Transverse colon (tissue), 4 donors: ENCODE results near the gene BBS4. TPM values are rescaled to one million over a fixed set of nuclear protein-coding genes. Genes with fewer than 3 reads are reported as not detected.

Experiments
- DNase-seq: peaks from one replicate; pipeline ENCODE4 v3.0.0-alpha.2; 2019
- H3K27ac ChIP-seq, 4 donors: fragments of 200-600 bp; sonication (generic); 2 replicates each; pipeline ENCODE4 v1.5.1; 2016 to 2018; ENCODE audit warnings: inconsistent platforms in 4 of 4
- H3K27me3 ChIP-seq: fragments of 200-600 bp; sonication (generic); 2 replicates; pipeline ENCODE4 v1.5.1; 2017; ENCODE audit warnings: inconsistent platforms
- H3K36me3 ChIP-seq, 4 donors: fragments of 200-600 bp; sonication (generic); 2 replicates each; pipeline ENCODE4 v1.5.1; 2017 to 2019; ENCODE audit warnings: inconsistent platforms in 4 of 4
- H3K4me1 ChIP-seq, 4 donors: fragments of 200-600 bp; sonication (generic); 2 replicates each; pipeline ENCODE4 v1.5.1; 2017 to 2020; ENCODE audit warnings: inconsistent platforms in 4 of 4
- H3K4me3 ChIP-seq, 4 donors: fragments of 200-600 bp; sonication (generic); 1 replicate in 1 of 4; 2 replicates in 3 of 4; pipeline versions ENCODE4 v1.5.1 to v1.6.1; 2017 to 2019; ENCODE audit warnings: inconsistent platforms in 4 of 4
- H3K9me3 ChIP-seq, 2 donors: fragments of 200-600 bp; sonication (generic); 2 replicates each; pipeline ENCODE4 v1.5.1; 2017 to 2019; ENCODE audit warnings: inconsistent platforms in 2 of 2
- CTCF ChIP-seq, 5 experiments: fragments of 200-600 bp in 3 of 5; fragments of 450-650 bp in 2 of 5; sonication (generic) in 3 of 5; IDR thresholded peaks; 1 replicate in 2 of 5; 2 replicates in 3 of 5; pipeline ENCODE4 v1.5.1; 2016 to 2017; ENCODE audit warnings: antibody characterized with exemption in 5 of 5, inconsistent platforms in 3 of 5, mild to moderate bottlenecking in 2 of 5, moderate library complexity in 1 of 5
- EP300 ChIP-seq: sonication (generic); formaldehyde crosslinking; IDR thresholded peaks from one replicate; pipeline ENCODE4 v1.6.1; 2017; ENCODE audit warnings: antibody characterized with exemption, low read depth
- POLR2A ChIP-seq: fragments of 450-650 bp; IDR thresholded peaks from one replicate; pipeline ENCODE4 v1.6.1; 2016; ENCODE audit warnings: antibody characterized with exemption, mild to moderate bottlenecking, moderate library complexity
- POLR2AphosphoS5 ChIP-seq, 3 donors: sonication (generic); formaldehyde crosslinking; IDR thresholded peaks; one replicate each; pipeline ENCODE4 v1.6.1; 2016; ENCODE audit warnings: antibody characterized with exemption in 3 of 3
- WGBS, 2 donors: methylation state at CpG; one replicate each; pipeline ENCODE4 v1.1.5; 2018; ENCODE audit warnings: low coverage in 1 of 2; 5-methylcytosine and 5-hydroxymethylcytosine counted together
- in situ Hi-C, 4 donors: fragments of 200-750 bp; cut with MboI; loops; one replicate each; pipeline versions ENCODE4 v1.15.0 to v1.15.1; 2017; ENCODE audit warnings: low sequenced_read_pairs in 3 of 4, low pct_ligation_motif_present in 1 of 4, low pct_unique_long_range_greater_than_20kb in 1 of 4
- intact Hi-C: fragments of 100-400 bp; cut with DNase I; formaldehyde crosslinking; loops from one replicate; pipeline ENCODE4 v1.15.1; 2023; ENCODE audit warnings: low total_unique reads
- small RNA-seq, 4 donors: library from RNA; depleted of rRNA; stranded (forward); fragments of <200 nt; gene quantifications; one replicate each; pipeline ENCODE3, GENCODE V24; 2016
- total RNA-seq, 4 donors: library from RNA; depleted of rRNA; stranded (reverse); fragments of >200 nt; gene quantifications; one replicate each; pipeline ENCODE4 v1.1.0, GENCODE V29; 2016

BBS4 gene
- total RNA-seq, 4 donors from 2014 or later: 9.2 to 21.3 (median 19.2) TPM

- no peak for DNase-seq
- Histone ChIP-seq H3K27ac (no peak overlapping the region), H3K4me1 (peaks cover 1 to 12% (median 9%) of the 10 kb centered on the region in 4 donors), H3K36me3 (no peaks in the 10 kb centered on the region), H3K9me3 (no peaks in the 10 kb centered on the region), H3K27me3 (no peaks in the 10 kb centered on the region), H3K4me3 (no peak overlapping the region)
- no peak for TF ChIP-seq EP300
- no peak for TF ChIP-seq POLR2A
- no peak for TF ChIP-seq CTCF (IDR thresholded peaks at IDR 0.05)
- no peak for TF ChIP-seq POLR2AphosphoS5 (IDR thresholded peaks at IDR 0.05)
- intact Hi-C loops: no loop called here
- 78 to 87% methylated on average over 1 of the region's 1 CpG for WGBS, 2 donors
- in situ Hi-C loops: loop anchor here in 3 of 4 donors (25.0 kb wide), 1 partner anchor 475 kb away; no protein-coding TSS in a partner anchor
These were observed 101.5 kb downstream of the BBS4 start for GRCh38 chr15:72787526-72787925.

Small RNA genes within 50 kb of the gene (small RNA-seq; reads per million reads assigned to genes)
- gene RN7SL853P: 0 reads per million in 4 donors

Other genes with a start within 250 kb of the BBS4 start
- gene ARIH1, start 211.9 kb upstream of the BBS4 start, total RNA-seq: 100 to 1,000 TPM in 1 of 4 donors, 10 to 100 TPM in 3; 15.7 to 108 (median 53.1) TPM
- gene GOLGA6B, start 31.5 kb upstream of the BBS4 start, total RNA-seq: not detected
- gene HIGD2B, start within 50 bp of the BBS4 start, total RNA-seq: not detected
- gene ADPGK, start 97.6 kb downstream of the BBS4 start, total RNA-seq: 10 to 100 TPM; 31.7 to 87.2 (median 53.4) TPM